HepG2 (cell line): ENCODE data around the gene SPSB2.

ENCODE experiments used
- CHD2 ChIP-seq: IDR thresholded peaks from 2 replicates; pipeline ENCODE4 v1.6.1; 2011; ENCODE audit warnings: low read depth, low read length, improper control_type of control experiment
- EZH2 ChIP-seq: conservative IDR thresholded peaks from 2 replicates; pipeline ENCODE4 v1.6.1; 2012; ENCODE audit warnings: mild to moderate bottlenecking, low read depth, low read length, moderate library complexity
- POLR2AphosphoS5 ChIP-seq: IDR thresholded peaks from 2 replicates; pipeline ENCODE4 v1.6.1; 2012; ENCODE audit warnings: low read depth, low read length
- SIN3A ChIP-seq: IDR thresholded peaks from 2 replicates; pipeline ENCODE4 v1.6.1; 2011; ENCODE audit warnings: low read depth, mild to moderate bottlenecking, control low read depth, low read length, borderline replicate concordance
- TBX2 ChIP-seq: sonication (generic); formaldehyde crosslinking; IDR thresholded peaks from 2 replicates; pipeline ENCODE4 v1.5.0; 2020; ENCODE audit warnings: missing genetic modification reagents, mild to moderate bottlenecking, borderline replicate concordance
- ZBTB1 ChIP-seq: sonication (generic); formaldehyde crosslinking; IDR thresholded peaks from 2 replicates; pipeline ENCODE4 v1.4.0; 2020; ENCODE audit warnings: missing genetic modification reagents, borderline replicate concordance

DNA sequence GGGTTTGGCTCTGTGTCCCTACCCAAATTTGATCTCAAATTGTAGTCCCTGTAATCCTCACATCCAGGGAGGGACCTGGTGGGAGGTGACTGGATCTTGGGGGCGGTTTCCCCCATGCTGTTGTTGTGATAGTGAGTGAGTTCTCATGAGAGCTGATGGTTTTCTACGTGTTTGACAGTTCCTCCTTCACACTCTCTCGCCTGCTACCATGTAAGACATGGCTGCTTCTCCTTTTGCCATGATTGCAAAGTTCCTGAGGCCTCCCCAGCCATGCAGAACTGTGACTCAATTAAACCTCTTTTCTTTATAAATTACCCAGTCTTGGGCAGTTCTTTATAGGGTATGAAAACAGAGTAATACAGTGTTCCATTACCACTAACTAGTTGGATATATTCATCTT is 21.2 kb upstream of the SPSB2 start:
- TF ChIP-seq EZH2: no peak
- TF ChIP-seq TBX2 (CRISPR knock-in tag): no peak
- TF ChIP-seq POLR2AphosphoS5: no peak
- no peak for TF ChIP-seq SIN3A
- TF ChIP-seq ZBTB1 (CRISPR knock-in tag): no peak
- no peak for TF ChIP-seq CHD2
